ENCODE measurements around the gene SHISA9.

DNA sequence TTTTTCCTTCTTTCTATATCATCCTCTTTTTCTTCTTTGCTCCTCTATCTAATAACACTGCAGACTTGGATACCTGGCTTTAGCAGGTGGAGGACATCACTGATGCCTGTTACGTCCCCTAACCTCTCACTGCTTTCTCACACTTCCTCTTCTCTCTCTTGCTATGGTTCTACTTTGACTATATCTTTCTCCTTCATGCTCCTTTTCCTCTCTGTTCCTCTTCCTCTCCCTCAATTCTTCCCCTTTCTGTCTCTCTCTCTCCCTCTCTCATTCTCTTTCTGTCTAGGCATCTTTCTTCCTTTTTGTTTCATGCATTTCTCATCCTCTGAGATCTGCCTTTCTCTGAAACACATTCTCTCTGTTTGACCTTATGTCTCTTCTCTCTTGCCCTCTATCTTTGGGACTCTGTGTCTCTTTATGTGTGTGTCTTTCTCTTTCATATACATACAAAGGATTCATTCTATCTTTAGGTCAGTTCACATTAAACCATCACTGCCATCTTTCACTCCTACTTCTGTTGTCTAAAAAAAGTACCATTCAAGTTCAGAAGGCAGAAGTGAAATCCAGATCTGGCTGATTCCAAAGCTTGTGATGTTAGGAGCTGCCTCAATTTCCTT, 353.7 kb downstream of the SHISA9 start:
- TF ChIP-seq POLR2A (IDR thresholded peaks at IDR 0.05): no peak
- TF ChIP-seq, protein P1, sequence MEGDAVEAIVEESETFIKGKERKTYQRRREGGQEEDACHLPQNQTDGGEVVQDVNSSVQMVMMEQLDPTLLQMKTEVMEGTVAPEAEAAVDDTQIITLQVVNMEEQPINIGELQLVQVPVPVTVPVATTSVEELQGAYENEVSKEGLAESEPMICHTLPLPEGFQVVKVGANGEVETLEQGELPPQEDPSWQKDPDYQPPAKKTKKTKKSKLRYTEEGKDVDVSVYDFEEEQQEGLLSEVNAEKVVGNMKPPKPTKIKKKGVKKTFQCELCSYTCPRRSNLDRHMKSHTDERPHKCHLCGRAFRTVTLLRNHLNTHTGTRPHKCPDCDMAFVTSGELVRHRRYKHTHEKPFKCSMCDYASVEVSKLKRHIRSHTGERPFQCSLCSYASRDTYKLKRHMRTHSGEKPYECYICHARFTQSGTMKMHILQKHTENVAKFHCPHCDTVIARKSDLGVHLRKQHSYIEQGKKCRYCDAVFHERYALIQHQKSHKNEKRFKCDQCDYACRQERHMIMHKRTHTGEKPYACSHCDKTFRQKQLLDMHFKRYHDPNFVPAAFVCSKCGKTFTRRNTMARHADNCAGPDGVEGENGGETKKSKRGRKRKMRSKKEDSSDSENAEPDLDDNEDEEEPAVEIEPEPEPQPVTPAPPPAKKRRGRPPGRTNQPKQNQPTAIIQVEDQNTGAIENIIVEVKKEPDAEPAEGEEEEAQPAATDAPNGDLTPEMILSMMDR (IDR thresholded peaks at IDR 0.05): no peak
- no peak for TF ChIP-seq EP300 (IDR thresholded peaks at IDR 0.05)
